CD4-positive, alpha-beta T cell treated with Interleukin-4 for 4 hours (primary cell): ENCODE data around the gene GMEB1.

Experiments used
- DNase-seq: peaks from one replicate; pipeline ENCODE4 v3.0.0-alpha.2; 2020

GMEB1 gene

DNA sequence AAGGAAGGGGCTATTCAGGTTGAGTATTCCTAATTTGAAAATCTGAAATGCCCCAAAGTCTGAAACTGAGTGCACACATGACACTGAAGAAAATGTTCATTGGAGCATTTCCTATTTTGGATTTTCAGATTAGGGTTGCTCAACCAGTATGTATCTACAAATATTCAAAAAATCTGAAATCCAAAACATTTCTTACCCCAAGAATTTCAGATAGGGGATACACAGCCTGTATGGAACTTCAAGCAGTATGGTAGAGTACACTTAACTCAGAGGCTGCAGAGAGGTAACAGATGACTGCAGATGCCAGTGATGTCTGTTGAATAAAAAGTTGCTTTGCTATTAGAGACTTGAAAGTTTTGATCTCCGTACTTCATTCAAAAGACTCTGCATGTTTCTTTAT is 87.1 kb downstream of the GMEB1 start:
- DNase-seq = no peak

- DNase-seq = no peak
These were observed 88.3 kb downstream of the GMEB1 start for GRCh38 chr1:28756846-28757245.

GRCh38 chr1:28758420-28758819 is 89.8 kb downstream of the GMEB1 start:
- DNase-seq = no peak

DNA sequence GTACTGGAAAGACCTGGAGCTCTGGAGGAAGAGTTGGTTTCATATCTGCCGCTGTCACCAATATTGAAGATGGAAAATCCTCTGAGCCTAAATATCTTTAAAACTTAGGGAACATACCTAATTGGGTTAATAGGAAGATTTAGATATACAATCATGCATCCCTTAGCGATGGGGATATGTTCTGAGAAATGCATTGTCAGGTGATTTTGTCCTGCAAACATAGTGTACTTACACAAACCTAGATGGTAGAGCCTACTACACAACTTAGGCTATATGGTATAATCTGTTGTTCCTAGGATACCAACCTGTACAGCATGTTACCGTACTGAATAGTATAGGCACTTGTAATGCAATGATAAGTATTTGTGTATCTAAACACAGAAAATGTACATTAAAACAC is 90.7 kb downstream of the GMEB1 start:
- DNase-seq = no peak

DNA sequence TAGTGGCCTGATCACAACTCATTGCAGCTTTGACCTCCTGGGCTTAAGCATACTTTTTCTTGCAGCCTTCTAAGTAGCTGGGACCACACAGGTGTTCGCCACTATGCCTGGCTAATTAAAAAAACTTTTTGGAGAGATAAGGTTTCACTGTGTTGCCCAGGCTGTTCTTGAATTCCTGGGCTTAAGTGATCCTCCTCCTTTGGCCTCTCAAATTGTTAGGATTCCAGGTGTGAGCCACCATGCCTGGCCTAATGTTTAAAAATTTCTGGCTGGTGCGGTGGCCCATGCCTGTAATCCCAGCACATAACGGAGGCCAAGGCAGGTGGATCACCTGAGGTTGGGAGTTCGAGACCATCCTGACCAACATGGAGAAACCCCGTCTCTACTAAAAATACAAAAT is 92.6 kb downstream of the GMEB1 start:
- DNase-seq = no peak

GRCh38 chr1:28766532-28767183 is 98.1 kb downstream of the GMEB1 start:
- no peak for DNase-seq
